Measurements from ENCODE around the gene MTMR10.

- no peak for TF ChIP-seq MXI1 (conservative IDR thresholded peaks at IDR 0.05; ENCODE audit: poor library complexity, severe bottlenecking)
- no peak for TF ChIP-seq EZH2 (IDR thresholded peaks at IDR 0.05; ENCODE audit: borderline replicate concordance, insufficient read depth, low read length, poor library complexity, severe bottlenecking)
- no peak for TF ChIP-seq CTCF (IDR thresholded peaks at IDR 0.05; ENCODE audit: poor library complexity, severe bottlenecking)
Measured at GRCh38 chr15:31023841-31024240, 32.4 kb upstream of the MTMR10 start.

All from neural cell (in vitro differentiated cells).